Activated naive CD4-positive, alpha-beta T cell treated with anti-CD3 and anti-CD28 coated beads for 36 hours (primary cell): ENCODE measurements around the gene CROCC2. TPM values are rescaled to one million over a fixed set of nuclear protein-coding genes. Genes with fewer than 3 reads are reported as not detected.

ENCODE experiments used
- CTCF ChIA-PET: fragments of 350-600 bp; sonication (Branson Sonifier 250); formaldehyde crosslinking; loops from one replicate; lab custom pipeline; 2021; ENCODE audit warnings: antibody characterized with exemption; lab: Charles Lee
- DNase-seq: peaks from one replicate; pipeline ENCODE4 v3.0.0-alpha.2; 2020
- H3K27ac Mint-ChIP-seq: one replicate; pipeline ENCODE4 v1.8.0; 2021; ENCODE audit warnings: mild to moderate bottlenecking, mixed read lengths
- H3K27me3 Mint-ChIP-seq: one replicate; pipeline ENCODE4 v1.8.0; 2021; ENCODE audit warnings: low read depth, mixed read lengths
- H3K36me3 Mint-ChIP-seq: one replicate; pipeline ENCODE4 v1.8.0; 2021; ENCODE audit warnings: low read depth, mixed read lengths
- H3K4me1 Mint-ChIP-seq: one replicate; pipeline ENCODE4 v1.8.0; 2021; ENCODE audit warnings: low read depth, mixed read lengths
- H3K4me3 Mint-ChIP-seq: one replicate; pipeline ENCODE4 v1.8.0; 2021; ENCODE audit warnings: mild to moderate bottlenecking, moderate library complexity, mixed read lengths
- H3K9me3 Mint-ChIP-seq: one replicate; pipeline ENCODE4 v1.8.0; 2021; ENCODE audit warnings: mixed read lengths
- intact Hi-C: fragments of 100-400 bp; cut with micrococcal nuclease; formaldehyde crosslinking; loops from one replicate; pipeline ENCODE4 v1.15.1; 2023
- total RNA-seq, 2 experiments: library from RNA; stranded (reverse); gene quantifications; one replicate each; pipeline ENCODE4 v1.2.3, GENCODE V29; 2021

The CROCC2 gene
- total RNA-seq, 2 experiments from 2014 or later = not detected

DNA sequence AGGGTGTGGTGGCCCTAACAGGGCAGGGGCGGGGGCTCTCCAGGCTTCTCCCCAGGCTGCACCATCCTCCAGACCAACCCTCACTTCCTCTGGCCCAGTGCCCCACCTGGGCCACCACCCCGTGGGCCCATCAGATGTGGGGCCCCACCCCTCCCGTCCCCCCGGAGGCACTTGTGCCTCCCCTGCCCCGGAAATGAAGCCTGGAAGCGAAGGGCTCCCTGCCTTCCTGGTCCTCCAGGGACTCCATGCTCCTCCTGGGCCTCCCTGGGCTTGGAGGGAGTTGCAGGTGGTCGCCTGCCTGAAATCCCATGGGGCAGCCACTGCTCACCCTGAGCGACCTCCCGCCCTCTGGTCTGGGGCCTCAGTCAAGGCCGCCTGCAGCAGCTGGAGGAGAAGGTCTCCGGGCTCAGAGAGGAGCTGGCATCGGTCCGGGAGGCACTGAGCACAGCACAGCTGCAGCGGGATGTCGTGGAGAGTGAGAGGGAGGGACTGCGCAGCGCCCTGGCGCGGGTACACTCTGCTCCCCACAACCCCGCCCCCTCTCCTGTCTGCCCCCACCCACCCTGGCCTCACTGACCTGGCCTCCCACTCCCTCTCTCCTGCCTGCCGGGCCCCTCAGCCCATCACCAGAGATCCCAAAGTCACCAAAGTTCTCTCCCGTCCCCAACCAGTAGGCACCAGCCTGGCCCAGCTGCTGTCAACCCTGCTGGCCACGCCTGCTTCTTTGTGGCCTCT is 28.0 kb downstream of the CROCC2 start:
- H3K4me3 Mint-ChIP-seq = no peak overlapping the region
- intact Hi-C loops = no loop called here
- CTCF ChIA-PET = no interaction called here
- peaks cover 5% of the 10 kb centered on the region for H3K9me3 Mint-ChIP-seq
- DNase-seq = peak; percentile 2
- H3K27ac Mint-ChIP-seq = no peak overlapping the region
- H3K27me3 Mint-ChIP-seq = no peaks in the 10 kb centered on the region
- no peaks in the 10 kb centered on the region for H3K4me1 Mint-ChIP-seq
- H3K36me3 Mint-ChIP-seq = no peaks in the 10 kb centered on the region

DNA sequence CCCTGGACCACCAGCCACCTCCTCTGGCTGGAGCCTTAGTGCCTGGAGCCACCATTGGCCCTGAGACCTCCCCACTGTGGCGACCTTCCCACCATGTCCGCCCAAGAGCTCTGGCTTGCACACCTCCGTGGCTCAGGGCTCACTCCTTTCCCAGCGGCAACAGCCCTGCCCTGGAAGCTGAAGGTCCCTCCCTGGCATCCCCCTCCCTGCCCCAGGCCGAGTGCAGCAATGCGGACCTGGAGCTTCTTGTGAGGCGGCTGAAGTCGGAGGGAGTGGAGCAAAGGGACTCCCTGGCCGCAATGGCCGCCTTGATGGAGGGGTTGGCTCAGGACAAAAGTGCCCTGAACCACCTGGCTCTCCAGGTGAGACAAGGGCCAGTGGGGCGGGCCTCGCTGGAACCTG is 28.6 kb downstream of the CROCC2 start:
- H3K9me3 Mint-ChIP-seq = peaks cover 5% of the 10 kb centered on the region
- CTCF ChIA-PET = no interaction called here
- peak; percentile 2 for DNase-seq
- no peak overlapping the region for H3K27ac Mint-ChIP-seq
- intact Hi-C loops = no loop called here
- no peaks in the 10 kb centered on the region for H3K4me1 Mint-ChIP-seq
- no peak overlapping the region for H3K4me3 Mint-ChIP-seq
- no peaks in the 10 kb centered on the region for H3K27me3 Mint-ChIP-seq
- H3K36me3 Mint-ChIP-seq = no peaks in the 10 kb centered on the region

DNA sequence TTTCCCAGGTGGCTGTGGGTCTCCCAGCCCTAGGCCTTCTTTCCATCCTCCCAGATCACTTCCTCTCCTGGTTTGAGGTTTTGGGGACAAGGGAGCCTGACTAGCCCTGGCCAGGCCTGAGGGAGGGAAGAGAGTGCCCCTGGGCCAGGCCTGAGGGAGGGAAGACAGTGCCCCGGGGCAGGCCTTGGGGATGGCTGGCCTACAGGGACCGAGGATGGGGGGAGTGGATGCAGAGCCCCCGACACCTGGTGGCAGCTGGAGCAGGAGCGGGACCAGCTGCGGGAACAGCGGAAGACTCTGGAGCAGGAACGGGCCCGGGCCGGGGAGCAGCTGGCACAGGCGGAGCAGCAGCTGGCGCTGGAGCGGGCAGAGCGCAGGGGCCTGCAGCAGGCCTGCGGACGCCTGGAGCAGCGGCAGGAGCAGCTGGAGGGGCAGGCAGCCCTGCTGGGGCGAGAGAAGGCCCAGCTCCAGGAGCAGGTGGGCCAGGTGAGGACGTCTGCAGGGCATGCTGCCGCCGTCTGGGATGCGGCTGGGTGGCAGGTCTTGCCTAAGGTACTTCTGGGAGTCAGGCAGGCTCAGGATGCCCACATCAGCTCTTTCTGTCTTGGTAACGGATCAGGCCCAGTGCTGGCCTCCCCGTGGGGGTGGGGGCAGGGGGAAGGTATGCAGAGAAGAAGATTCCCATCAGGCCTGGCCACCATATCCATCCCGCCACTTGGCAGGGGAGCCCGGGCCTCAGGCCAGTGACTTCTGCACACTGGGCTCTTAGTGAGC is 29.2 kb downstream of the CROCC2 start:
- H3K27me3 Mint-ChIP-seq = no peaks in the 10 kb centered on the region
- H3K36me3 Mint-ChIP-seq = no peaks in the 10 kb centered on the region
- H3K4me1 Mint-ChIP-seq = no peaks in the 10 kb centered on the region
- CTCF ChIA-PET = no interaction called here
- no peak overlapping the region for H3K27ac Mint-ChIP-seq
- peak; percentile 1 for DNase-seq
- no peak overlapping the region for H3K4me3 Mint-ChIP-seq
- H3K9me3 Mint-ChIP-seq = peaks cover 5% of the 10 kb centered on the region
- intact Hi-C loops = no loop called here

DNA sequence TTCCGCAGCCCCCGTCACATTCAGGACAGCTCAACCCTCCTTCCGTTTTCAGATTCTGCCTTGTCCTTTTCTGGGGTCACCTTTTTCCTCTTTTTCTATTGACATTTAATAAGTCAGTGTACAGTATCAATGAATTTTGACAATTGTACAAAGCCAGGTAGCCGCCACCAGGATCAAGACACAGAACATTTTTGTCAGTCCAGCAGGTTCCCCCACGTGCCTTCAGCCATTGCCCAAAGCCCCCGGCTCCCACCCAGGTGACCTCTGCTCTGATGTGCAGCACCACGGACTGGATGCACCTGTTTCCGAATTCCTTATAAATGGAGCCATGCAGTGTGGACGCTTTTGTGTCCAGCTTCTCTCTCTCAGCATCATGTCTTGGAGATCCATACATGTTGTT is 30.0 kb downstream of the CROCC2 start:
- peak; percentile 0 for DNase-seq
- H3K27me3 Mint-ChIP-seq = peaks cover 4% of the 10 kb centered on the region
- peaks cover 5% of the 10 kb centered on the region for H3K9me3 Mint-ChIP-seq
- no peaks in the 10 kb centered on the region for H3K36me3 Mint-ChIP-seq
- intact Hi-C loops = no loop called here
- no peaks in the 10 kb centered on the region for H3K4me1 Mint-ChIP-seq
- H3K4me3 Mint-ChIP-seq = no peak overlapping the region
- CTCF ChIA-PET = no interaction called here
- H3K27ac Mint-ChIP-seq = no peak overlapping the region

DNA sequence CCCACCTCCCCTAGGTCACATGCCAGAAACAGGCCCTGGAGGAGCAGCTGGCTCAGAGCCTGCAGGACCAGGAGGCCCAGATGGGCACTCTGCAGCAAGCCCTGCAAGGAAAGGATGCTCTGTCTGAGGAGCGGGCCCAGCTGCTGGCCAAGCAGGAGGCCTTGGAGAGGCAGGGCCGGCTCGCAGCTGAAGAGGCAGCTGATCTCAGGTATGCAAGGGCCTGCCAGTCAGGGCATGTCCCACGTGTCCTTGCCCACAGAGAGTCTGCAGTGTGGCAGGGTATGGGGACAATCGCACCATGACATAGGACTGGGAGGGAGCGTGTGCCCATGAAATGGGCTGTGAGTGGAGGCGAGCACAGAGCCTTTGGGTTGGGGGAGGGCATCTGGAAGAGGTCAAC is 39.9 kb downstream of the CROCC2 start:
- Mint-ChIP-seq H3K36me3 (no peaks in the 10 kb centered on the region), H3K27ac (no peak overlapping the region), H3K27me3 (no peaks in the 10 kb centered on the region), H3K4me3 (no peak overlapping the region), H3K9me3 (peaks cover 2% of the 10 kb centered on the region), H3K4me1 (no peaks in the 10 kb centered on the region)
- intact Hi-C loops = no loop called here
- peak; percentile 0 for DNase-seq
- CTCF ChIA-PET = no interaction called here

- intact Hi-C loops = no loop called here
- Mint-ChIP-seq H3K27ac (no peak overlapping the region), H3K9me3 (peaks cover under 1% of the 10 kb centered on the region), H3K27me3 (no peaks in the 10 kb centered on the region), H3K36me3 (no peaks in the 10 kb centered on the region), H3K4me1 (no peaks in the 10 kb centered on the region), H3K4me3 (no peak overlapping the region)
- CTCF ChIA-PET = no interaction called here
- DNase-seq = peak; percentile 3
Observed at GRCh38 chr2:240946654-240947053, 40.5 kb downstream of the CROCC2 start.

- Mint-ChIP-seq H3K27me3 (no peaks in the 10 kb centered on the region), H3K36me3 (no peaks in the 10 kb centered on the region), H3K9me3 (no peaks in the 10 kb centered on the region), H3K4me3 (no peak overlapping the region), H3K4me1 (no peaks in the 10 kb centered on the region), H3K27ac (no peak overlapping the region)
- CTCF ChIA-PET = no interaction called here
- DNase-seq = peak; percentile 2
- intact Hi-C loops = no loop called here
Observed at GRCh38 chr2:240947176-240947575, 41.0 kb downstream of the CROCC2 start.

- Mint-ChIP-seq H3K27me3 (no peaks in the 10 kb centered on the region), H3K27ac (no peak overlapping the region), H3K4me3 (no peak overlapping the region), H3K36me3 (no peaks in the 10 kb centered on the region), H3K4me1 (no peaks in the 10 kb centered on the region), H3K9me3 (no peaks in the 10 kb centered on the region)
- DNase-seq = no peak
- intact Hi-C loops = no loop called here
- CTCF ChIA-PET = no interaction called here
Observed at GRCh38 chr2:240947607-240948006, 41.5 kb downstream of the CROCC2 start.

- CTCF ChIA-PET = no interaction called here
- no peaks in the 10 kb centered on the region for H3K9me3 Mint-ChIP-seq
- no peaks in the 10 kb centered on the region for H3K4me1 Mint-ChIP-seq
- no peaks in the 10 kb centered on the region for H3K27me3 Mint-ChIP-seq
- no peak for DNase-seq
- H3K36me3 Mint-ChIP-seq = no peaks in the 10 kb centered on the region
- intact Hi-C loops = no loop called here
- no peak overlapping the region for H3K27ac Mint-ChIP-seq
- no peak overlapping the region for H3K4me3 Mint-ChIP-seq
Observed at GRCh38 chr2:240948086-240948485, 42.0 kb downstream of the CROCC2 start.

- DNase-seq = peak; percentile 2
Observed at GRCh38 chr2:240948905-240949790, 43.0 kb downstream of the CROCC2 start.

DNA sequence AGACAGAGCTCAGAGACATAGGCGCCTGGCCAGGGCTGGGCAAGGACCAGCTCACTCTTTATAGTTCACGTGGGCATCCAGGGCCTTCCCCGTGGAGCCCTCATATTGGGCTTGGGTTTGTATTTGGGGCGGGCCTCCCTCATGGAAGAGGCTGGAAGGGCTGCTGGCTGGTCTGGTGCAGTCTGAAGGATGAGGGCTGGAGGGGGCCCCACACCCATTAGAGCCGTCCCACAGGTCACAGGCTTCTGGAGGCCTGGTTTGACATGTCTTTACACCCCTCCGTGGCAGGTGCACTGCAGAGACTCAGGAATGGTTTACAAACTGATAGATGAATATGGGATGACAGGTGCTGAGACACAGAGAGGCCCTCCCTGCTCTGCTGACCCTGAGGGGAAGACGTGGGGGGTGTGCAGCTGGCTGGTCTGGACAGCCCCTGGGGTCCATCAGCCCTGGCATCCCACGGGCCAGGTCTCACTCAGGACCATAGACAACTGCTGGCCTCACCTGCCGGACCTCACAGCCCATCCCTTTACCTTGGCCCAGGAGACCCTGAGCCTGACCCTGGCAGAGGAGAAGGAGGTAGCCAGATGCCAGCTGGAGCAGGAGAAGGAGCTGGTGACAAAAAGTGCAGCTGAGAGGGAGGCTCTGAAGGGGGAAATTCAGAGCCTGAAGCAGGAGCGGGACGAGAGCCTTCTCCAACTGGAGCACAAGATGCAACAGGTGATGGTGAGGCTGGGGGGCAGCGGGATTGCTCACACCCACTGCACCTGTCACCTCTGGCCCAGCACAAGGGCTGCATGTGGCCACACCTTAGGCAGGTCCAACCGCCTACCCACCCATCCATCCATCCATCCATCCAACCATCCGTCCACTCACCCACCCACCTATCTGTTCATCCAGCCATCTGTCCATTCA is 43.9 kb downstream of the CROCC2 start:
- DNase-seq = peak; percentile 2
- Mint-ChIP-seq H3K27me3 (no peaks in the 10 kb centered on the region), H3K4me3 (no peak overlapping the region), H3K27ac (no peak overlapping the region), H3K36me3 (no peaks in the 10 kb centered on the region), H3K9me3 (no peaks in the 10 kb centered on the region), H3K4me1 (no peaks in the 10 kb centered on the region)
- intact Hi-C loops = no loop called here
- CTCF ChIA-PET = no interaction called here

More at GRCh38 chr2:240948905-240949790, 43.0 kb downstream of the CROCC2 start:
- no peaks in the 10 kb centered on the region for H3K27me3 Mint-ChIP-seq
- no peak overlapping the region for H3K27ac Mint-ChIP-seq
- H3K4me1 Mint-ChIP-seq = no peaks in the 10 kb centered on the region
- intact Hi-C loops = no loop called here
- H3K36me3 Mint-ChIP-seq = no peaks in the 10 kb centered on the region
- CTCF ChIA-PET = no interaction called here
- no peaks in the 10 kb centered on the region for H3K9me3 Mint-ChIP-seq
- no peak overlapping the region for H3K4me3 Mint-ChIP-seq
